Common myeloid progenitor, CD34-positive (primary cell): ENCODE results near the gene LOC101059915.

Experiments
- CTCF ChIA-PET: fragments of 350-600 bp; sonication (Branson Sonifier 250); formaldehyde crosslinking; loops from one replicate; lab custom pipeline; 2021; ENCODE audit warnings: antibody characterized with exemption; lab: Charles Lee
- POLR2A ChIA-PET: fragments of 350-600 bp; sonication (Branson Sonifier 250); formaldehyde crosslinking; loops from one replicate; lab custom pipeline; 2021; ENCODE audit warnings: antibody characterized with exemption; lab: Charles Lee
- DNase-seq, 3 donors: peaks; one replicate each; pipeline versions ENCODE4 v3.0.0 to v3.0.0-alpha.2; 2013
- H3K27ac ChIP-seq, 2 experiments: 1 replicate in 1 of 2; 2 replicates in 1 of 2; pipeline ENCODE4 v1.7.0; 2013; ENCODE audit warnings: inconsistent platforms in 2 of 2, low read length in 2 of 2, mild to moderate bottlenecking in 2 of 2, low read depth in 1 of 2, moderate library complexity in 1 of 2; ENCODE audit not compliant: severe bottlenecking in 2 of 2, insufficient read depth in 1 of 2, poor library complexity in 1 of 2
- H3K27me3 ChIP-seq, 5 experiments: replicated peaks in 2 of 5; 1 replicate in 3 of 5; 2 replicates in 2 of 5; pipeline versions ENCODE4 v1.6.1 to v1.7.0; 2013; ENCODE audit warnings: low read length in 4 of 5, mild to moderate bottlenecking in 2 of 5, moderate library complexity in 2 of 5, inconsistent platforms in 1 of 5; ENCODE audit not compliant: insufficient read depth in 5 of 5, control insufficient read depth in 4 of 5
- H3K36me3 ChIP-seq, 4 experiments: 1 replicate in 2 of 4; 2 replicates in 2 of 4; pipeline versions ENCODE4 v1.6.1 to v1.7.0; 2013; ENCODE audit warnings: low read length in 3 of 4, control low read depth in 1 of 4, mild to moderate bottlenecking in 1 of 4; ENCODE audit not compliant: control insufficient read depth in 4 of 4, insufficient read depth in 4 of 4
- H3K4me1 ChIP-seq, 4 experiments: 1 replicate in 3 of 4; 2 replicates in 1 of 4; pipeline versions ENCODE4 v1.6.1 to v1.7.1; 2013; ENCODE audit warnings: low read length in 3 of 4, mild to moderate bottlenecking in 3 of 4, control low read depth in 1 of 4, inconsistent platforms in 1 of 4, moderate library complexity in 1 of 4; ENCODE audit not compliant: control insufficient read depth in 4 of 4, insufficient read depth in 4 of 4; ENCODE audit errors: control extremely low read depth in 1 of 4
- H3K4me3 ChIP-seq, 7 experiments: 1 replicate in 4 of 7; 2 replicates in 3 of 7; pipeline versions ENCODE4 v1.5.1 to v1.7.0; 2013; ENCODE audit warnings: mild to moderate bottlenecking in 7 of 7, low read length in 6 of 7, moderate library complexity in 6 of 7, inconsistent platforms in 2 of 7, low read depth in 2 of 7, control low read depth in 1 of 7; ENCODE audit not compliant: insufficient read depth in 4 of 7, control insufficient read depth in 1 of 7; ENCODE audit errors: extremely low read depth in 1 of 7
- H3K9me3 ChIP-seq, 5 experiments: 1 replicate in 4 of 5; 2 replicates in 1 of 5; pipeline versions ENCODE4 v1.6.1 to v1.7.1; 2013; ENCODE audit warnings: low read length in 4 of 5, mild to moderate bottlenecking in 2 of 5, inconsistent platforms in 1 of 5, low read depth in 1 of 5, moderate library complexity in 1 of 5; ENCODE audit not compliant: control insufficient read depth in 4 of 5, insufficient read depth in 2 of 5; ENCODE audit errors: control extremely low read depth in 1 of 5
- WGBS: methylation state at CpG from one replicate; pipeline ENCODE4 v1.1.5; 2013; ENCODE audit not compliant: insufficient coverage; 5-methylcytosine and 5-hydroxymethylcytosine counted together

LOC101059915 gene

DNA sequence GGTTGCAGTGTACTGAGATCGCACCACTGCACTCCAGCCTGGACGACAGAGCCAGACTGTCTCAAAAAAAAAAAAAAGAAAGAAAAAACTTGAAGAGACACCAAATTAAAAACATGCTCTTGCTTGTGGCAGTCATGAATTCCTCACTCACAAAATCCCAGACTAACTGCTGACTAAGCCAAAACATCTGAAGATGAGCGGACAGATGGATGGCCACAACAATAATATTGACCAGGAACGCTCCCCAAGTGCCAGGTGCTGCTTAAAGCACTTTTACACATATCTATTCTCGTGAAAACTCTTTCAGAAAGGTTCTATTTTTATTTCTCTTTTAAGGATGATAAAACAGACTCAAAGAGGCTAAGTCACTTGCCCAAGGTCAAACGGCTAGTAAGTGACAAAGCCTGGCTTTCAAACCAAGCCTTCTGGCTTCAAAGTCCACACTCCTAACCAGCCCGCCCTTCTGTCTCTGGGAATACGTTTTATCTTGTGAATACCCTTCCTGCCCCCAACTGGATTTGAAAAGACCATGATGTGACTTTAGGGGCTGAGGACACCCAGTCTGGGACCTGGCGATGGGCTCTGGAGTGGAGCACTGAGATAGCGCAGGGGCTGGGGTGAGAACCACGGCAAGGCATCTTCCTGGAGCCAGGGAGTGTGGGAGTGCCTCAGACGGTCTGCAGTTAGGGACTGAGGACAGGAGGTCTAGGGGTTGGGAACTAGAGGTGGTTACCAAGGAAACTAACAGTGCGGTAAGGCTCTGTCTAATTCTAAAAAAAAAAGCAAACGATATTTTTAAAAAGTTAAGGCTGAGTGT is 39.5 kb upstream of the LOC101059915 start:
- Histone ChIP-seq H3K9me3 (no peaks in the 10 kb centered on the region), H3K36me3 (no peaks in the 10 kb centered on the region), H3K27ac (no peak overlapping the region), H3K4me1 (peaks cover 0 to 25% (median 11%) of the 10 kb centered on the region in 4 experiments), H3K4me3 (no peak overlapping the region), H3K27me3 (peaks cover 0 to 3% (median 0%) of the 10 kb centered on the region in 5 experiments)
- POLR2A ChIA-PET, result no interaction called here
- no peak for DNase-seq
- CTCF ChIA-PET, result no interaction called here
- WGBS, result 90% methylated on average over 11 of the region's 14 CpGs

DNA sequence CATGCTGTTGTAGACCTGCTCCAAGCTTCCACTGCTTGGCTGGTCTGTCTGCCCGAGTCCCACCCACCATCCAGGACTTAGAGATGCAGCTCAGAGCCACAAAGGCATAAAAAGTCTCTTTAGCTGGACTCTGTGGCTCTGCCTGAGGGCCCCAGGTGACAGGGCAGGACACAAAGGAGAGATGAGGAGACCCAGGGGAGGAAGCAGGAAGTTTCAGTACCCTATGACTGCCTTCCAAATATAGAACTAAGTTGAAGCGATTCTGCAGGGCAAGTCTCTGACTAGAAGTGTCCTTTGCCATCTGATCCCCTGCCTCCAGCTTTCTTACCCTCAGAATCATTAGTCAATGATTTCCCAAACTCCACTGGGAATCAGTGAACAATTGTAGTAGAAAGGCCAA is 37.9 kb upstream of the LOC101059915 start:
- Histone ChIP-seq H3K36me3 (no peaks in the 10 kb centered on the region), H3K4me1 (peaks cover 0 to 11% (median 0%) of the 10 kb centered on the region in 4 experiments), H3K4me3 (no peak overlapping the region), H3K27ac (no peak overlapping the region), H3K27me3 (peaks cover 0 to 3% (median 0%) of the 10 kb centered on the region in 5 experiments), H3K9me3 (no peaks in the 10 kb centered on the region)
- DNase-seq, result no peak
- CTCF ChIA-PET, result interaction anchor here (1.0 kb wide), 1 partner anchor 11 kb away, joined by 5 read pairs; the partner anchor contains the start of gene CXCR3
- POLR2A ChIA-PET, result no interaction called here
- WGBS, result 66% methylated on average over 2 of the region's 2 CpGs

DNA sequence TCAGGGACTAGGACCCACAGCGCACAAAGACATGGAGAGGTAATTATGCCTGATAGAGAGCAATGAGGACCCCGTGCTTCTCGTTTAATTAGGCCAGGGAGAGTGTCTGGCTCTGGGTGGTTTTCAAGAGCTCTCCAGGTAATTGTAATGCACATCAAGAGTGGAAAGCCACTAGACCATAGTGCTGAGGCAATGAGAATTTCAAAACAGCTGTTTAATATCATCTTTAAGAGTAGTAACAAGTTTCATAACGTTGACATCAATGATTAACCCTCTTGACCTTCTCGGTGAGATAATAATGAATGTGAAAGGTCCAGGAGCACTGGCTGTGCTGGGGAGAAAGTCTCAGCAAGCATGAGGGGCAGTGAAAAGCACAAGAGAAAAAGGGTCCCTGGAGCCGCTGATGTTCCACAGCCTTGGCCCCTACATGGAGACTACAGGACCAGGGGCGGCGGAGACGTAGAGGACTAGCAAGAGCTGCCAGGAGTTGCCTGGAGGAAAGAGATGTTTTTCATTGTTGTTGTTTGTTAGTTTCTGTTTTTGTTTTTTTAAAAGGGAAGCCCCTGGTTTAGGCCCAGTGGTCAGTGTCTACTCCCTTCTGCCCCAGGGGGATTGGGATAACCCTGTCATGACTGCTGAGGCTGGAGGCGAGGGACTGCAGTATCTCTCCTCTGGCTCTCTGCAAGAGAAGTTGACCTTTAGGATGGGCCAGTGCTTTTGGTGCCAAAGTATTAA is 34.3 kb upstream of the LOC101059915 start:
- Histone ChIP-seq H3K9me3 (no peaks in the 10 kb centered on the region), H3K27me3 (peaks cover 0 to 3% (median 0%) of the 10 kb centered on the region in 5 experiments), H3K27ac (no peak overlapping the region), H3K4me3 (no peak overlapping the region), H3K4me1 (peaks cover 0 to 14% (median 6%) of the 10 kb centered on the region in 4 experiments), H3K36me3 (no peaks in the 10 kb centered on the region)
- CTCF ChIA-PET, result no interaction called here
- DNase-seq, result no peak
- POLR2A ChIA-PET, result no interaction called here
- 89% methylated on average over 10 of the region's 10 CpGs for WGBS

DNA sequence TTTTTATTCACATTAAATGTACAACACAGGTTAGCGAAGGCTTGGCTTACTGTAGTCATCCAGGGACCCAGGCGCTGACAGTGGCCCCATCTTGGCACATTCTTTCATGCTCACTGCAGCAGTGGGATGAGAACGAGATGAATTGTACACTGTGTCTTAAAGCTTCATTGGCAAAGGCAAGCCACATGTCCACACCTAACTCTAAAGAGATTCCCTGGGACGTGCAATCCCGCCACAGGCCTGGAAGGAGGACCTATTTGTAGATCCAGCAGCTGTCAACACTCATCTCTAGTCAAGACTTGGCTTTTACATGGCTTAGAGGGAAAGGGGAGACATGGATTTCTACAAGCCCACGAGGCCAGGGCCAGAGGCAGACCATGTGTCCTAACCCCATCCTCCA is 33.0 kb upstream of the LOC101059915 start:
- WGBS, result 85% methylated on average over 5 of the region's 6 CpGs
- CTCF ChIA-PET, result no interaction called here
- peaks cover 0 to 14% (median 6%) of the 10 kb centered on the region in 4 experiments for H3K4me1 ChIP-seq
- DNase-seq, result no peak
- no peaks in the 10 kb centered on the region for H3K9me3 ChIP-seq
- H3K36me3 ChIP-seq, result no peaks in the 10 kb centered on the region
- peaks cover 0 to 3% (median 0%) of the 10 kb centered on the region in 5 experiments for H3K27me3 ChIP-seq
- H3K4me3 ChIP-seq, result no peak overlapping the region
- POLR2A ChIA-PET, result no interaction called here
- no peak overlapping the region for H3K27ac ChIP-seq

DNA sequence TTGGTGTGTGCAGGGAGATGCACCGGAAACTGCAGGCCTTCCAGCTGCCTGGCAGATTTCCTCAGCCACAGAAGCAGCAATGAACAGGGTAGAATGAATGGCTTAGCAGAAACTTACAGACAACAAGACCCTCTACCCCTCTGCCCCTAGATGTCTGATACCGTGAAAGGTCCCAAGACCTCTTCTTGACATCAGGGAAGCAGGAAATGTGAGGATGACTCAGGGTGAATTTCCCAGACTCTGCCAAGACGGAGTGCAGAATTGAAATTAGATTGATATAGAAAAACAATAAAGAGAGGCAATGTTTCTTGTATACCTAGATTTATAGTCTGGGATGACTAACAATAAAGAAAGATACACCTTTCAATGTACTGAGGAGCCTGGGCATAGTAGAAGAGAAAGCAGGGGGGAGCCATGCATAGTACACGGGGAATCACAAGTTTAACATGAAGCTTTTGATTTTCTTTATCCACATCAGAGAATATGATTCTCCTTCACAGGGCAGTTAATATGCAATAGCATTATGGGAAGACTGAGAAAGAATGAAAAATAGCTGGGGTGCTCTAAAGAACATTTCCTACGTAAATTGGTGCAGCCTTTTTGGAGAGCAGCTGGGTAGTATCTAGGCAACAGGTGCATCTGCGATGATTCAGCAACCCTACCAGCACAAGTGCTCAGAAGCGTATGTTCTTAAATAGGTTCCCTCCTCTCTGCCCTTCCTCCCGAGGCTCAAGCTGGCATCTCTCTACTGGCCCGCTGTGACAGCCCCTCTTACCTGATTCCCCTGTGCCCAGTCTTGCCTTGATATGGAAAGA is 30.7 kb upstream of the LOC101059915 start:
- H3K27ac ChIP-seq, result no peak overlapping the region
- no peak overlapping the region for H3K4me3 ChIP-seq
- no peaks in the 10 kb centered on the region for H3K36me3 ChIP-seq
- no peaks in the 10 kb centered on the region for H3K9me3 ChIP-seq
- peaks cover 0 to 3% (median 0%) of the 10 kb centered on the region in 5 experiments for H3K27me3 ChIP-seq
- WGBS, result 55% methylated on average over 8 of the region's 9 CpGs
- DNase-seq, result peak; percentile 24 to 64 (median 58)
- POLR2A ChIA-PET, result no interaction called here
- CTCF ChIA-PET, result interaction anchor here (1.0 kb wide), 1 partner anchor 16 kb away, joined by 4 read pairs; no protein-coding TSS in a partner anchor
- H3K4me1 ChIP-seq, result peaks cover 0 to 12% (median 4%) of the 10 kb centered on the region in 4 experiments

DNA sequence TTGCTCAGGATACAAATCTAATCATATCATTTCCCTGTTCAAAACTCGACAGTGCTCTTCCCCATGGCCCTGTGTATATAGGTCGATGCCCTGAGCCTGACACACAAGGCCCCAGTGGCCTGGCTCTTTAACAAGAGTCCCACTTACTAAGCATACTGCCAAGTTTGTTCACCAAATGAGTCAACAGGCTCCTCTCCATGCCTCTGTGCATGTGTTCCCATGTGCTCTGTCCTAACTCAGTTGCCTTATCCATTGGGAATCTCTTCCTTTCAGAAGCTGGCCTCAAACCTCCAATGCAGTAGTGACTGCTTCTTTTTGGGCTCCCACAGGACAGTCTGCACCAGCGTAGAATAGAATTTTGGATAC is 30.1 kb upstream of the LOC101059915 start:
- WGBS, result 76% methylated on average over 3 of the region's 3 CpGs
- no peaks in the 10 kb centered on the region for H3K27me3 ChIP-seq
- DNase-seq, result peak in 1 of 3 donors; percentile 19
- H3K4me3 ChIP-seq, result no peak overlapping the region
- no peaks in the 10 kb centered on the region for H3K9me3 ChIP-seq
- H3K4me1 ChIP-seq, result peaks cover 0 to 12% (median 4%) of the 10 kb centered on the region in 4 experiments
- no peaks in the 10 kb centered on the region for H3K36me3 ChIP-seq
- H3K27ac ChIP-seq, result no peak overlapping the region
- ChIA-PET CTCF (interaction anchor here (1.0 kb wide), 1 partner anchor 15 kb away, joined by 4 read pairs; no protein-coding TSS in a partner anchor), POLR2A (interaction anchor here (0.6 kb wide), 1 partner anchor 55 kb away, joined by 4 read pairs; no protein-coding TSS in a partner anchor)
